Activated CD4-positive, alpha-beta T cell treated with anti-CD3 and anti-CD28 coated beads for 36 hours (primary cell): ENCODE data around the gene NUBPL. TPM values are rescaled to one million over a fixed set of nuclear protein-coding genes. Genes with fewer than 3 reads are reported as not detected.
"Not testable (repeated sequence)": the region's sequence is repeated elsewhere in the genome, so short reads cannot be mapped to it uniquely, and the experiment has no call there.

ENCODE experiments used
- ATAC-seq: fragments of 200-7000 bp; cut with Tn5 transposase; one replicate; pipeline ENCODE4 v1.10.0; 2021; ENCODE audit warnings: mild to moderate bottlenecking, moderate library complexity
- CTCF ChIA-PET: fragments of 350-600 bp; sonication (Branson Sonifier 250); formaldehyde crosslinking; loops from one replicate; lab custom pipeline; 2021; ENCODE audit warnings: antibody characterized with exemption; lab: Charles Lee
- POLR2A ChIA-PET: fragments of 350-600 bp; sonication (Branson Sonifier 250); formaldehyde crosslinking; loops from one replicate; lab custom pipeline; 2021; ENCODE audit warnings: antibody characterized with exemption, inconsistent platforms; lab: Charles Lee
- DNase-seq: peaks from one replicate; pipeline ENCODE4 v3.0.0-alpha.2; 2020
- H3K27ac Mint-ChIP-seq: one replicate; pipeline ENCODE4 v1.8.0; 2021; ENCODE audit warnings: mixed read lengths
- H3K27me3 Mint-ChIP-seq: one replicate; pipeline ENCODE4 v1.8.0; 2021; ENCODE audit warnings: mixed read lengths
- H3K36me3 Mint-ChIP-seq: one replicate; pipeline ENCODE4 v1.8.0; 2021; ENCODE audit warnings: low read depth, mixed read lengths
- H3K4me1 Mint-ChIP-seq: one replicate; pipeline ENCODE4 v1.8.0; 2021; ENCODE audit warnings: mixed read lengths
- H3K4me3 Mint-ChIP-seq: one replicate; pipeline ENCODE4 v1.8.0; 2021; ENCODE audit warnings: mild to moderate bottlenecking, moderate library complexity, mixed read lengths
- H3K9me3 Mint-ChIP-seq: one replicate; pipeline ENCODE4 v1.8.0; 2021; ENCODE audit warnings: low read depth, mixed read lengths
- intact Hi-C, 2 experiments: fragments of 100-400 bp; cut with DNase I in 1 of 2; cut with micrococcal nuclease in 1 of 2; formaldehyde crosslinking; loops; one replicate each; pipeline versions ENCODE4 v1.14.2 to v1.15.1; 2022 to 2024; cut with DNase I, micrococcal nuclease
- total RNA-seq, 2 experiments: library from RNA; stranded (reverse); gene quantifications; one replicate each; pipeline ENCODE4 v1.2.3, GENCODE V29; 2021

NUBPL gene
- total RNA-seq, 2 experiments from 2014 or later = 9.5 to 14.9 TPM

DNA sequence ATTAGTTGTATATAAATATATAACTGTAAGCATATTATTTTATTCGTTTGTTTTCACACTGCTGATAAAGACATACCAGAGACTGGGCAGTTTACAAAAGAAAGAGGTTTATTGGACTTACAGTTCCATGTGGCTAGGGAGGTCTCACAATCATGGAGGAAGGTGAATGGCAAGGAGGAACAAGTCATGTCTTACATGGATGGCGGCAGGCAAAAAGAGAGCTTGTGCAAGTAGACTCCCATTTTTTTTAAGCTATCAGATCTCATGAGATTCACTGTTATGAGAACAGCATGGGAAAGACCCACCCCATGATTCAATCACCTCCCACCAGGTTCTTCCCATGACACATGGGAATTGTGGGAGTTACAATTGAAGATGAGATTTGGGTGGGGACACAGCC lies 294.8 kb downstream of the NUBPL start:
- H3K4me1 Mint-ChIP-seq = not testable (repeated sequence)

DNA sequence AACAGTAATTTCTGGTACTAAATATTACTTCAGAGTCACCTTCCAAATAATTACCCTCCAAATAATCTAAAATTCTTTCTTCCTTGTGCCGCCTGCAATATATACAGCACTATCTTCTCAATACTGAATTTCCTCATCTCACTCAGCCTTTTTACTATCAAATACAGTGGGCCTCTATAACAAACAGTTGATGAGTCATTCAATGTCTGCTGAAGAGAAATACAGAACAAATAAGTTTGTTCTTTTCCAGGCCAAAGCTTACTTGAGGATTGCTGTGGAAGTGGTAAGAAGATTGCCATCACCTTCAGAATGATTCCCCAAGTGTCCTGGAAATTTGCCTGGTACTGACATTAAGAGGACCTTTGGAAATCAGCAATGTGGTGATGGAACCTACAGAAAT lies 297.7 kb downstream of the NUBPL start:
- intact Hi-C loops = no loop called here

More for the DNA sequence above, 294.8 kb downstream of the NUBPL start:
- intact Hi-C loops, POLR2A ChIA-PET, H3K27me3 Mint-ChIP-seq, DNase-seq, ATAC-seq, H3K4me3 Mint-ChIP-seq, H3K27ac Mint-ChIP-seq: not testable (repeated sequence)
- Mint-ChIP-seq H3K9me3 (peaks cover 12% of the 10 kb centered on the region), H3K36me3 (peaks cover 59% of the 10 kb centered on the region)
- CTCF ChIA-PET = interaction anchor here (1.2 kb wide), 1 partner anchor 14 kb away, joined by 3 read pairs; no protein-coding TSS in a partner anchor

DNA sequence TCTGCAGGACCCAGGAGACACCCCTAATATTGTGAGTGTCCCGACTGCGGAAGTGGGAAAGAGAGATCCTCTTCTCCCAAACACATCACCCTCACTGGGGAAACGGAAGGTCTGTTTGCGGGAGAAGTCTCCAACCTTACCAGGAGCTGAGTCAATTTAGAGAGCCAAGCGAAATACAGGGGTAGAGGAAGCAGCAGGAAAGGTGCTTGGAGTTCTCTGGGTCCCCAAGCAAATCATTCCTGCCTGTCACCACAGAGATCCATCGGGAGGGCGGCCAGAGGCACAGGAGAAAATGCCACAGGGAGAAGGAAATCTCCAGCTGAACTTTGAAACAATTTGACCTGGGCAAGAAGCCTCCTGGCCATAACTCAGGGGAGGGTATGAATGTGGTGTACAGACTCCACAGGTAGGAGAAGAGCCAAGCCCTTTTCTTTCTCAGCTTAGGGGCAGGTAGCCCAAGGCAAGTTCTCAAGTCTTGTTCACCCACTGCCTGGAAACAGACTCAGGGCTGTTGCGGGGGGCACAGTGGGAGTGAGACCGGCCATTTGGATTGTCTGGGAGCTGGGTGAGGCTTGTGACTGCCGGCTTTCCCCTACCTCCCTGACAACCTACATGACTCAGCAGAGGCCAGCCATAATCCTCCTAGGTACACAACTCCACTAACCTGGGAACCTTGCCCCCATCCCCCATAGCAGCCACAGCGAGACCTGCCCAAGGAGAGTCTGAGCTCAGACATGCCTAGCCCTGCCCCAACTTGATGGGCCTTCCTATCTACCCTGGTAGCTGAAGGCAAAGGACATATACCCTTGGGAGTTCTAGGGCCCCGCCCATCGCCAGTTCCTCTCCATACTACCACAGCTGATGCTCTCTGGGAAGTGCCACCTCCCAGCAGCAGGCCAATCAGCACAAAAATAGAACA lies 304.0 kb downstream of the NUBPL start:
- Mint-ChIP-seq H3K4me3 (no peak overlapping the region), H3K27ac (no peak overlapping the region), H3K27me3 (no peaks in the 10 kb centered on the region), H3K4me1 (no peaks in the 10 kb centered on the region), H3K9me3 (peaks cover 60% of the 10 kb centered on the region), H3K36me3 (peaks cover 10% of the 10 kb centered on the region)
- ChIA-PET POLR2A (no interaction called here), CTCF (interaction anchor here (0.7 kb wide), 1 partner anchor 22 kb away, joined by 3 read pairs; no protein-coding TSS in a partner anchor)
- DNase-seq = no peak
- no peak for ATAC-seq
- intact Hi-C loops = no loop called here

More for the DNA sequence above, 297.7 kb downstream of the NUBPL start:
- Mint-ChIP-seq H3K27me3 (no peaks in the 10 kb centered on the region), H3K4me1 (no peaks in the 10 kb centered on the region), H3K36me3 (peaks cover 47% of the 10 kb centered on the region), H3K9me3 (peaks cover 25% of the 10 kb centered on the region), H3K4me3 (no peak overlapping the region), H3K27ac (no peak overlapping the region)
- no peak for DNase-seq
- no peak for ATAC-seq
- POLR2A ChIA-PET = no interaction called here
- CTCF ChIA-PET = no interaction called here

DNA sequence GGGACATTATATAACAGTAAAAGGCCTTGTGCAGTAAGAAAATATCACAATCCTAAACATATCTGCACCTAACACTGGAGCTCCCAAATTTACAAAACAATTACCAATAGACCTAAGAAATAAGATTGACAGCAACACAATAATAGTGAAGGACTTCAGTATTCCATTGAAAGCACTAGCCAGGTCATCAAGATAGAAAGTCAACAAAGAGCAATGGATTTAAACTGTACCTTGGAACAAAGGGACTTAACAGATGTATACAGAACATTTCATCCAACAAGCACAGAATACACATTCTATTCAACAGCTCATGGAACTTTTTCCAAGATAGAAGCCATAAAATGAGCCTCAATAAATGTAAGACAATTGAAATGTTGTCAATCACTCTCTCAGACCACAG lies 306.4 kb downstream of the NUBPL start:
- CTCF ChIA-PET = no interaction called here
- ATAC-seq = no peak
- Mint-ChIP-seq H3K9me3 (peaks cover 48% of the 10 kb centered on the region), H3K27ac (no peak overlapping the region), H3K4me3 (no peak overlapping the region), H3K27me3 (no peaks in the 10 kb centered on the region), H3K4me1 (no peaks in the 10 kb centered on the region), H3K36me3 (peaks cover 5% of the 10 kb centered on the region)
- POLR2A ChIA-PET = no interaction called here
- intact Hi-C loops = no loop called here
- no peak for DNase-seq

DNA sequence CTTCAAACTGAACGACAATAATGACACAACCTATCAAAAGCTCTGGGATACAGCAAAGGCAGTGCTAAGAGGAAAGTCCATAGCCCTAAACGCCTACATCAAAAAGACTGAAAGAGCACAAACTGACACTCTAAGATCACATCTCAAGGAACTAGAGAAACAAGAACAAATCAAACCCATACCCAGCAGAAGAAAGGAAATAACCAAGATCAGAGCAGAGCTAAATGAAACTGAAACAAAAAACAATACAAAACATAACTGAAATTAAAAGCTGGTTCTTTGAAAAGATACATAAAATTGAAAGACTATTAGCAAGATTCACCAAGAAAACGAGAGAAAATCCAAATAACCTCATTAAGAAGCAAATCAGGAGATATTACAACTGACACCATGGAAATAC lies 306.9 kb downstream of the NUBPL start:
- H3K4me1 Mint-ChIP-seq, CTCF ChIA-PET, DNase-seq, H3K36me3 Mint-ChIP-seq, H3K27me3 Mint-ChIP-seq, H3K4me3 Mint-ChIP-seq, H3K27ac Mint-ChIP-seq, POLR2A ChIA-PET, ATAC-seq, intact Hi-C loops: not testable (repeated sequence)
- H3K9me3 Mint-ChIP-seq = peaks cover 46% of the 10 kb centered on the region

DNA sequence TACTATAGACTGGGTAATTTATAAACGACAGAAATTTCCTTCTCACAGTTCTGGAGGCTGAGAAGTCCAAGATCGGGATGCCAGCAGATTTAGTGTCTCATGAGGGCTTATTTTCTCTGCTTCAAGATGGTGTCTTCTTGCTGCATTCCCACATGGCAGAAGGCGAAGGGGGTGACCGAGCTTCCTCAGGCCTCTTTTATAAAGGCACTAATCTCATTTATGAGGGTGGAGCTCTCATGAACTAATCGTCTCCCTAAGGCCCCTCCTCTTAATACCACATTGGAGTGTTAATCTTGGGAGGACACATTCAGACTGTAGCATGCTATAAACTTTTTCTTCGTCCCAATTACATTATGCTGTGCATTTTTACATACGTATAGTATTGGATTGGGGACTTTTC lies 315.5 kb downstream of the NUBPL start:
- ChIA-PET POLR2A (no interaction called here), CTCF (no interaction called here)
- intact Hi-C loops = no loop called here
- Mint-ChIP-seq H3K4me1 (no peaks in the 10 kb centered on the region), H3K4me3 (no peak overlapping the region), H3K9me3 (peaks cover 3% of the 10 kb centered on the region), H3K27me3 (peaks cover 6% of the 10 kb centered on the region), H3K36me3 (no peaks in the 10 kb centered on the region), H3K27ac (no peak overlapping the region)
- ATAC-seq (no peak), DNase-seq (no peak)

DNA sequence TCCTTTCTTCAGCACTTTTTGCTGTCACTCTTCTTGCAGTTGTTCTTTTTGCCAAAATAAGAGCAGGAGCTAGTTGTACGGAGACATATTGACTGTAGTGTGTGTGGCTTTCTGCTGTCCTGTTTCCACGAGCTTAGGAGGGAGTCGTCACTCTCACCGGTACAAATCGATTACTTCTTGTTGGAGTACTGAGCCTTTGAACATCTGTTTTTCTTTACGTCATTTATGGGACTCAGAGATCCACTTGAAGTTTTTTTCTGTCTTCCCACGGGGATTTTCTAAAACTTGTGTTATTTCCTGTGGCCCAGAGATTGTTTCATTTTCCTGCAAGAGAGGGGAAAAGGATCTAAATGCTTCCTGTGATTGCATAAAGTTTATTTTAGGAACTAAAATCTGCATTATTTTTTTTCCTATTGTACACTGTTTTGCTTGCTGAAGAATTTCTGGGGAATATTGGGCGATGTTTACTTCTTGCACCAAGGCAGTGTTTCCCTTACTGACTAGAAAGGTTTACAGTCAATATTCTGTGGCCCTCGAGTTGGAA lies 316.1 kb downstream of the NUBPL start:
- Mint-ChIP-seq H3K4me3 (no peak overlapping the region), H3K9me3 (peaks cover 3% of the 10 kb centered on the region), H3K36me3 (no peaks in the 10 kb centered on the region), H3K4me1 (no peaks in the 10 kb centered on the region), H3K27me3 (peaks cover 6% of the 10 kb centered on the region), H3K27ac (no peak overlapping the region)
- no peak for DNase-seq
- CTCF ChIA-PET = no interaction called here
- ATAC-seq = no peak
- POLR2A ChIA-PET = no interaction called here
- intact Hi-C loops = no loop called here

DNA sequence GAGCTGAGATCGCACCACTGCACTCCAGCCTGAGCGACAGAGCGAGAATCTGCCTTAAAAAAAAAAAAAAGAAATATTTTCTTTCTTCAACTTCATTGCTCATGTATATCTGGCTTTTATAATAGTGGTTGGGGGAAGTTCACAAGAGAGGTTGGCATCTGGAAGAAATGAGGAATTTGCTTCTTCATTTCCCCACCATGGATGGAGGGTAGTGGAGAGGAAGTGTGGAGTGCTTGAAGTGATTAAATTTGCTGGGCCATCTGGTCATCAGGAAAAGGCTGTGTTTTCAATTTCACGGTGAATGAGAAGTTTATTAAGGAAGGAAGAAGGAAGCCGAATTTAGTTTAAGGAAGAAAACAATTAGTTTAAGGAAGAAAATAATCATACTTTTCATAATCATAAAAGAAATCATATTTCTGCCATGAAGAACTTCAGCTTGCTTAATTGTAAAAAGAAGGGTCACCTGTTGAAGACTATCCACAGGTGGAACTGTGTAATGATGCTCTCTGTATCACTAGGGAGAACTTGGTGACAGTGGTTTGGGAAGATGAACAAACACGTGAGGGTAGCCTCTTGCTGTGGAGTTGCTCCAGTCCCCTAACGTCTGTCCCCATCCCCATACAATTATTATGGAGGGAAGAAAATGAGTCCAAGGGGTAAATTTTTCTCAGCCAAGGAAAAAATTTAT lies 318.6 kb downstream of the NUBPL start:
- Mint-ChIP-seq H3K36me3 (no peaks in the 10 kb centered on the region), H3K4me1 (no peaks in the 10 kb centered on the region), H3K27me3 (peaks cover 2% of the 10 kb centered on the region), H3K4me3 (no peak overlapping the region), H3K9me3 (no peaks in the 10 kb centered on the region), H3K27ac (no peak overlapping the region)
- DNase-seq (no peak), ATAC-seq (no peak)
- intact Hi-C loops = no loop called here
- ChIA-PET CTCF (no interaction called here), POLR2A (no interaction called here)

DNA sequence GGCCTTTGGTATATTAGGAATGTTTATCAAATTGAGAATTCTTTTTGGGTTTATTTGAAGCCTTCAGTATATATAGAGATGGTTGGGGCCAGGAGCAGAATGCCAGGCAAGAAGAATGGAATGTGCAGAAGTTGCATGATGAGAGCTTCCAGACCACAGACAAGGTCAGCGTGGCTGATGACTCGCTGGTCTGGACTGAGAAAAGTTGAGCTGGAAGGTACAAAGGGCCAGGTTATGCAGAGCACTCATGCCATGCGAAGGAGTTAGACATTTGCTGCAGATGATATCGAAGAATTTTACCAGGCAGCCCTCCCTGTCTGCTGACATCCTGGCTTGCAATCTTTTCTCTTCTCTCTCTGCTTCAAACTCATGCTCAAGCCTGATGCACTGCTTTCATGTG lies 319.7 kb downstream of the NUBPL start:
- Mint-ChIP-seq H3K27me3 (peaks cover 2% of the 10 kb centered on the region), H3K27ac (no peak overlapping the region), H3K9me3 (no peaks in the 10 kb centered on the region), H3K4me1 (no peaks in the 10 kb centered on the region), H3K36me3 (no peaks in the 10 kb centered on the region), H3K4me3 (no peak overlapping the region)
- CTCF ChIA-PET = no interaction called here
- ATAC-seq (no peak), DNase-seq (no peak)
- POLR2A ChIA-PET = no interaction called here
- intact Hi-C loops = no loop called here

DNA sequence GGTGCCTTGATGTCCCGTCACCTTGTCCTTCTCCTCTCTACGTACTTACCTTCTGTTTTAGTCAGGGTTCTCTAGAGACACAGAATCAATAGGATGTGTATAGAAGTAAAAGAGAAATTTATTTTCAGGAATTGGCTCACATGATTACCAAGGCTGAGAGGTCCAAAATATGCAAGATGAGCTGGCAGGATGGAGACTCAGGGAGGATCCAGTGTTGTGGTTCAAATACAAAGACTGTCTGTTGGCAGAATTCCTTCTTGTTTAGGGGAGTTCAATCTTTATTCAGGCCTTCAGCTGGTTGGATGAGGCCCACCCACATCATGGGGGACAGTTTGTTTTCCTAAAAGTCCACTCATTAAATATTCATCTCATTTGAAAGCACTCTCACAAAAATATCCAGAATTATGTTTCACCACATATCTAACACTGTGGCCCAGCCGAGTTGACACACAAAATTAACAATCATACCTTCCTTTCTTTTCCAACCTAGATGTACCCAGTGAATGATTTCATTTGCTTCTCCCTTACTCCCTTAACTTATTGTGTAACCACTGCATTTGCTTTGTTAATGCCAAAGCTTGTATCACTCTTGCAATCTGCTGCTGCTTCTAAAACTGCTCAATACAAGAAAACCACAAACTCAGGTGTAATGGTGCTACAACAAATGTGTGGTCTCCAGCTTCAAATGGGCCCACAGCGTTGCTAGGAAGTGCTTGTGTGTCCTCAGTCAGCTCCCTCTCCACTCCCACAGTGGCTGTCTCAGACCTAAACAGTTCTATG lies 320.5 kb downstream of the NUBPL start:
- intact Hi-C loops = no loop called here
- Mint-ChIP-seq H3K27ac (no peak overlapping the region), H3K4me1 (no peaks in the 10 kb centered on the region), H3K36me3 (no peaks in the 10 kb centered on the region), H3K4me3 (no peak overlapping the region), H3K9me3 (no peaks in the 10 kb centered on the region), H3K27me3 (peaks cover 2% of the 10 kb centered on the region)
- POLR2A ChIA-PET = no interaction called here
- ATAC-seq (no peak), DNase-seq (no peak)
- CTCF ChIA-PET = interaction anchor here (0.6 kb wide), 1 partner anchor 343 kb away, joined by 3 read pairs; no protein-coding TSS in a partner anchor

DNA sequence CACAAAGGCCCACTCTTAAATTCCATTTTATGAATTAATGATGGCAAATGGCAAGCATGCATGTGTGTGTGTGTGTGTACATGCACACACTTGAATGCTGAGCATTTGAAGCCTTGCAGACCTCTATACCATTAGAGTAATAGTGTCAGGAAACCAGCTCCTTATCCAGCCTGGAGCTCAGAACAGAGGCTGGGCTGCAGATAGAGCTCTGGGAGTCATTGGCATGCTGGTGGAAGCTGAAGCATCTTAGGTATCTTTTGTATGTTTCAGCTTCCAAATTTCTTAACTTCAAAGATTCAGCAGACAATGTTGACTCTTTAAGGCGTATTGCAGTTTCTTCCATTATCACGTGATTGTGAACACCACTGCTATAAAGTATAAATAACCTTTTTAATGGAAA lies 323.0 kb downstream of the NUBPL start:
- ATAC-seq = no peak

More for the DNA sequence above, 323.0 kb downstream of the NUBPL start:
- Mint-ChIP-seq H3K4me3 (no peak overlapping the region), H3K4me1 (no peaks in the 10 kb centered on the region), H3K36me3 (no peaks in the 10 kb centered on the region), H3K27me3 (peaks cover 4% of the 10 kb centered on the region), H3K9me3 (no peaks in the 10 kb centered on the region), H3K27ac (no peak overlapping the region)
- CTCF ChIA-PET = no interaction called here
- intact Hi-C loops = no loop called here
- no peak for DNase-seq
- POLR2A ChIA-PET = no interaction called here
